GM20431 (cell line): ENCODE data around the gene NDUFB8.

ENCODE experiments used
- in situ Hi-C: fragments of 300-500 bp; cut with MseI, MboI; formaldehyde crosslinking; loops from one replicate; pipeline ENCODE4 v1.15.0; 2020; ENCODE audit warnings: low sequenced_read_pairs; ENCODE audit not compliant: unreplicated experiment

NDUFB8 gene

GRCh38 chr10:100551738-100552137, 22.1 kb upstream of the NDUFB8 start:
- in situ Hi-C loops, result loop anchor here (25.0 kb wide), 1 partner anchor 186 kb away; the partner anchor contains the start of gene PAX2

GRCh38 chr10:100551196-100551595, 21.5 kb upstream of the NDUFB8 start:
- in situ Hi-C loops, result loop anchor here (25.0 kb wide), 1 partner anchor 186 kb away; the partner anchor contains the start of gene PAX2

DNA sequence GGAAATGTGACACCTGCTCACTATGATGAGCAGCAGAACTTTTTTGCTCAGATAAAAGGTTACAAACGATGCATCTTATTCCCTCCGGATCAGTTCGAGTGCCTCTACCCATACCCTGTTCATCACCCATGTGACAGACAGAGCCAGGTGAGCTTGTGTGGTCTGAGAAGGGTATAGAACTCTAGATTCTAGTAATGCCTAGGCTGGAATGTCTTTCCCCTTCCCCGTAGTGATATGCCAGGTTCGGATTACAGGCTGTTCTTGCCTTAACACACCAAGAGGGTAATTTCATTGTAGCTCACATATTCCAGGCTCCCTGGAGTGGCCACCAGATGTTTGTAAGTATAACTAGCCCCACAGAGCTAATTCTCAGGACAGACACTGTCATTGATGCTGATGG, 15.3 kb upstream of the NDUFB8 start:
- in situ Hi-C loops, result no loop called here

DNA sequence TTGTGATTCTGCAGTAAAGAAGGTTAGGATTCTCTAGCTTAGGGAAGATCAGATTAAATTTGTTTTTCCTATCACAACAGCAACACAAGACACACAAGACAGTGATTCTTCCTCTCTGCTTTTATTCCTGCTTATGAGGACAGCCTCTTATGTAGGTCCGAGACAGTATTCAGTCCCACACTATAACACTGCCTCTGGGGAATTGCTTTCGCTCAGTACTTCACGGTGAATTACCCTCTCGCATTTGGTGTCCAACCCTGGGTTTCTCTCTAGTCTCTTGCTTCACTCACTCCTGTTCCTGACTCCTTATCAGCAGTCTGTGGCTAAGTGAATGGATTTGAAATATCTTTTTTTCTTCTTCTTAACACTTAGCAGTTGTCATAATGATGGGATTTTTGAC, 7.8 kb upstream of the NDUFB8 start:
- in situ Hi-C loops, result no loop called here

- in situ Hi-C loops, result no loop called here
Measured at GRCh38 chr10:100535715-100536353, 6.2 kb upstream of the NDUFB8 start, which contains the start of gene HIF1AN. TSS of gene HIF1AN (plus strand) at chr10:100535943. CDS start at chr10:100535959, 16 bp downstream.

- in situ Hi-C loops, result no loop called here
Measured at GRCh38 chr10:100535338-100535714, 5.7 kb upstream of the NDUFB8 start.

DNA sequence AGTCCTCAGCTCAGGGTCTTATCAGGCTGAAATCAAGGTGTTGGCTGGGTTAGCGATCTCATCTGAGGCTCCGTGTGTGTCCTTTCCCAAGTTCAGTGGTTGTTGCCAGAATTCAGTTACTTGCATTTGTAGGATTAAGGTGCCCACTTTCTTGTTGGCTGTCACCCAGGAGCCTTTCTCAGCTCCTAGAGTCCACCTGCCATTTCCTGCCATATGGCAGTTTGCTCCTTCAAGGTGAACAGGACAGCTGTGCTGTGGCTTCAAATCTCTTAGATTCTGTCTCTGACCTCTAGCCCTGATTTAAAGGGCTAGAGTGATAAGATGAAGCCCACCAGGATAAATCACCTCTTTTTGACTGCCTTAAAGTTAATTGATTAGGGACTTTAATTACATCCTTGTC, 5.1 kb upstream of the NDUFB8 start:
- in situ Hi-C loops, result no loop called here

GRCh38 chr10:100531761-100532160, 2.1 kb upstream of the NDUFB8 start:
- in situ Hi-C loops, result no loop called here

DNA sequence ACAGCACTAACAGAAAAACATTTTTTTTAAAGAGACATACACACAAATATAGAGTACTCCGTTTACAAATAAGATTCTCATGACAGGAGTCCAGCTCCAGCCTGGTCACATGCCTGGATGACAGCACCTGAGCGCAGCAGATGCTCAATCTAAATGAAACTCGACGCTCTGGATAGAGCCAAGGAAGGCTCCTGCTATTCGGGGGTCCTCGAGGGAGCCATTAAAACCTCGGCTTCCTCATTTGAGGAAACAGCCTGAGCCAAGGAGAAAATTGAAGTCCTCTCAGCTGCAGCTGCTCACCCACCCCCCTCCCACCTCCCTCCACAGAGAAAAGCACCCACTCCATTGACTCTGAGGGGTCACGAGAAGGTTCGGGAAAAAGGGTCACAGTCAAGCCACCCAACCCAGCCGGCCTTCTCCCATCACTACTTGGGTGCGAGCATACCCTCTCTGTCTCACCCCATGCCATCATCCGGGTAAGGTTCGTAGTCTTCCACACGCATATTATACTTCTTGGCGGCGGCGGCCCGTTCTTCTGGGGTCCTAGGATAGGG, 673 bp downstream of the NDUFB8 start:
- in situ Hi-C loops, result no loop called here

DNA sequence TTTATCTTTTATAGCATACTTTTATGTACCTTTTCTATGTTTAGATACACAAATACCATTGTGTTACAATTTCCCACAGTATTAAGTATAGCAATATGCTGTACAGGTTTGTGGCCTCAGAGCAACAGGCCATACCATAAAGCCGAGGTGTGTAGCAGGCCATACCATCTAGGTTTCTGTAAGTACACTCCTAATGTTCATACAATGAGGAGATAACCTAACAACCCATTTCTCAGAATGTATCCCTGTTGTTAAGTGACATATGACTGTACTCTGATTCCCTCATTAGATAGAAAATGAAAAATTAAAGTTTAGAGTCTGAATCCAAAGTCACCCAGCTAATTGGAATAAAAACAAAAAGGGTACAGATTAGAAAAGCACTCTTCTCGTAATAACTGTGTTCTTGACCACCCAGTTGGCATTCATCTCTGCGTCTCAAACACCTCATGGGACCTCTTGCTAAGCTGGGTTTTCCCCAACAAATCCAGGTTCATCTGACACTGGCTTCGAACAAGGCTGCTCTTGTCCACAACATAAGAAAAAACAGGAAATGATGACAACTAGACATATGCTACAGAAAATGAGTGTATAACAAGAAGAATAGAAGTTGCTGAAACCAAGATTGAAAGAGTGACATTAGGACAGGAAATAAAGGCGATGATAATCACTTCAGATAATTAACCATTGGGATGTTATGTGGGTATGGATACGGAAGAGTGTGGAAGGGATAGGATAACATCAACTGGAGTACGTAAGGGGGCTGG, 1.4 kb downstream of the NDUFB8 start:
- in situ Hi-C loops, result no loop called here

DNA sequence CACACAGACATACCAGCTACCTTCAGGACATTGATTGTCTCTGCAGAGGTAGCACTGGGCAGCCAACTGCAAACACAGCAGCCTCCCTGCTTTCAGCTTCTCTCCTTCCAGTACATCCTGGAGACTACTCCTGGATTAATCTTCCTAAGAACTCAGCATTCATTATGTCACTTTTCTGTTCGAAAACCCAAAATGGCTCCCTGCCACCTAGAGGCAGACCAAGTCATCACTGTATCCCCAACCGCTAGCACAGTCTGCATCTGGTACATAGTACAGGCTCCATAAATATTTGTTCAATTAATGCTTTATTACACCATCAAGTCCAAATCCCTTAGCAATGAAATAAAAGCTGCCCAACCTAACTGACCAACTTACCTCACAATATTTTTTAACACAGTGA, 5.0 kb downstream of the NDUFB8 start:
- in situ Hi-C loops, result no loop called here

GRCh38 chr10:100524206-100524605, 5.5 kb downstream of the NDUFB8 start:
- in situ Hi-C loops, result no loop called here

- in situ Hi-C loops, result no loop called here
Measured at GRCh38 chr10:100522945-100523344, 6.7 kb downstream of the NDUFB8 start.

GRCh38 chr10:100522107-100522801, 7.4 kb downstream of the NDUFB8 start:
- in situ Hi-C loops, result no loop called here

DNA sequence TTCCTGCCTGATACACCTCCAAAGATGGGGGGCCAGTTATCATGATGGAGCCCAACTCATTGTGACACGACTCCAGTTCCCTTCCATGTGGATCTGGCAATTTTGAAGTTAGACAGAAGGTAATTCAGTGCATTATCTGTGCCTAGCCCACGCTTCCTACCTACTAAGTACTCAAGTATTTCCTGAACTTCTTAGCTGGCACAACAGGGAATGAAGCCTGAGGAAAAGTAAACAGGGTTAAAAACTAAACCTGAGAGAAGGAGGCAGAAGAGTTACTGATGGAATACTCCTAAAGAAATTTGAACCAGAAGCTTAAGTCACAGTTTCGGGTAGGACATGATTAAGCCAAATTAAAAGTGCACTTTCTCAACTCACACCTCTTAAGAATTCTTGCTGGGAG, 8.9 kb downstream of the NDUFB8 start:
- in situ Hi-C loops, result no loop called here

GRCh38 chr10:100519311-100520051, 10.2 kb downstream of the NDUFB8 start, which contains the start of gene SEC31B:
TSS of gene SEC31B (minus strand) at chr10:100519861. CDS start at chr10:100516952, 2,909 bp downstream.
- in situ Hi-C loops, result no loop called here

DNA sequence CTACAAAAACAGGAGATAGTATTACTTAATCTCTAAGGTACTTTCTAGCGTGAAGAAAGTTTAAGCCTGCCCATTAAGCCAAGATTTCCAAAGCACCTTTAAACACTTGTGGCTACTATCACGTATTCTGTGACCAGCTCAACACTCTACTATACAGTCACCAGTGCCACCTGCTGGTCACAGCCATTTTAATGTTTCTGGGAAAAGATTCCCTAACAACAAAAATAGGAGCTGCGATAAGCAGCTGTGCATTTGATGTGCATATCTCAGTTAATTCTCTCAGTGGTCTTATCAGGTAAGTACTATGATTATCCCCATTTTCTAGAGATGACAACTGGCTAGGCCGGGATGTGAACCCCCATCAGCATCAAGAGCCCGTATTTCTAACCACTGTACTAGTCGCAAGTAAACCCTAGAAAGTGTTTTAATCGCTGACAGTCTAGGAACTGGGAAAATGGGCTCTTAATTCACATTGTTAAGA, 10.9 kb downstream of the NDUFB8 start:
- in situ Hi-C loops, result no loop called here

DNA sequence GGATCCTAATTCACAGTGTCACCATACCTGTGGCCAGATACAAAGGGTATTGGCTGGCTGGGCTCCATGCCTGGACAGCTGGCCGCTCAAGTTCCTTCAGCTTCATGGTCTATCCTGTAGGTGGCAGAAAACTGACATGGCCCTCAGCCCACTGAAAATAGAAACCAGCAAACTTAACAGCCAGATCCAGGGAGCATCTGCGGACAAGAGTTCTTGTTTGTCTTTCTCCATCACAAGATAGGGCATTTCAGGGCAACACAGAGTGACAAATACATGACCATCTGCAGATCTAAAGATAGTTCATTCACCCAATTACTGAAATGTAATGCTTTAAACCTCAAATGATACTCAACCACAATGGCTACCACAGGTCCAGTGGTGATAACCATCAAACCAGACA, 12.8 kb downstream of the NDUFB8 start:
- in situ Hi-C loops, result no loop called here

DNA sequence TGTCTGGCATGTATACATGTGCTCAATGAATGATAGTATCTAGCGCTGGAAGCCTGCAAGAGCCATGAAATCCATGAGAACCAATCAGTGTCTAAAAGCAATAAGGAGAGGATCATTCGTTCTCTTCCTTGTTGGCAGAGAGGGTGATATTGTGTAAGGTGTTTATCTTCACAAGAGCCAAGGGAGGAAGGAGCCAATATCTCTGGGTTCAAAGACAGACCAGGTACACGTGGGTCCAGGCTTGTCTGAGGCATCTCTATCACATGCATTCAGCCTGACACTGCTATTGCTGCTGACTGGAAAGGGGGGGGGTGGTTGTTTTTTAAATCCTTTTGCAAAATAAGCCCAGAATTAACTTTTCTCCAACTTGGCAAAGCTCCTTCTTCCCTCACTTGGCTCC, 14.1 kb downstream of the NDUFB8 start:
- in situ Hi-C loops, result no loop called here
